H9 (cell line): ENCODE data around the gene TCHH. TPM values are rescaled to one million over a fixed set of nuclear protein-coding genes. Genes with fewer than 3 reads are reported as not detected.
A peak's percentile ranks its signal among the peaks of the same experiment; 100 is the strongest.

Experiments used
- DNase-seq: peaks from one replicate; pipeline ENCODE4 v3.0.0-alpha.2; 2017
- H2AFZ ChIP-seq: one replicate; pipeline ENCODE4 v1.6.1; 2013; ENCODE audit warnings: mild to moderate bottlenecking, low read length, control low read depth, moderate library complexity
- H2AK5ac ChIP-seq: 2 replicates; pipeline ENCODE4 v1.6.1; 2013; ENCODE audit warnings: low read length, control low read depth, mixed read lengths; ENCODE audit not compliant: insufficient read length
- H2BK120ac ChIP-seq: one replicate; pipeline ENCODE4 v1.6.1; 2013; ENCODE audit warnings: low read depth, mild to moderate bottlenecking, low read length, control low read depth, inconsistent platforms; ENCODE audit not compliant: poor library complexity, severe bottlenecking
- H2BK12ac ChIP-seq: 2 replicates; pipeline ENCODE4 v1.6.1; 2013; ENCODE audit warnings: low read length, control low read depth, mixed read lengths, low read depth; ENCODE audit not compliant: insufficient read length
- H2BK15ac ChIP-seq: 2 replicates; pipeline ENCODE4 v1.6.1; 2013; ENCODE audit warnings: low read depth, low read length, control low read depth
- H2BK20ac ChIP-seq: one replicate; pipeline ENCODE4 v1.6.1; 2013; ENCODE audit warnings: low read depth, mild to moderate bottlenecking, low read length, control low read depth, inconsistent platforms; ENCODE audit not compliant: poor library complexity, severe bottlenecking
- H2BK5ac ChIP-seq: 2 replicates; pipeline ENCODE4 v1.6.1; 2013; ENCODE audit warnings: low read length, control low read depth, mixed read lengths; ENCODE audit not compliant: insufficient read length
- H3K14ac ChIP-seq: 2 replicates; pipeline ENCODE4 v1.6.1; 2013; ENCODE audit warnings: low read length, control low read depth; ENCODE audit not compliant: insufficient read depth
- H3K18ac ChIP-seq: 2 replicates; pipeline ENCODE4 v1.6.1; 2013; ENCODE audit warnings: low read depth, mild to moderate bottlenecking, mixed read lengths, low read length, control low read depth; ENCODE audit not compliant: insufficient read length
- H3K23ac ChIP-seq: 2 replicates; pipeline ENCODE4 v1.6.1; 2013; ENCODE audit warnings: low read length, control low read depth, mixed read lengths, low read depth; ENCODE audit not compliant: insufficient read length
- H3K23me2 ChIP-seq: 2 replicates; pipeline ENCODE4 v1.6.1; 2013; ENCODE audit warnings: low read depth, mild to moderate bottlenecking, mixed read lengths, low read length, control low read depth; ENCODE audit not compliant: insufficient read length, poor library complexity, severe bottlenecking
- H3K27ac ChIP-seq: 2 replicates; pipeline ENCODE4 v1.5.1; 2013; ENCODE audit warnings: low read length, control low read depth, mixed read lengths, low read depth; ENCODE audit not compliant: insufficient read length
- H3K27me3 ChIP-seq: 2 replicates; pipeline ENCODE4 v1.6.1; 2013; ENCODE audit warnings: low read length, control low read depth, inconsistent platforms; ENCODE audit not compliant: insufficient read depth
- H3K4ac ChIP-seq: 2 replicates; pipeline ENCODE4 v1.6.1; 2013; ENCODE audit warnings: low read depth, mild to moderate bottlenecking, control low read depth, inconsistent platforms, low read length, moderate library complexity
- H3K4me1 ChIP-seq: 2 replicates; pipeline ENCODE4 v1.6.1; 2013; ENCODE audit warnings: low read length, control low read depth, inconsistent platforms; ENCODE audit not compliant: insufficient read depth
- H3K4me2 ChIP-seq: 2 replicates; pipeline ENCODE4 v1.6.1; 2013; ENCODE audit warnings: low read length, control low read depth, mixed read lengths; ENCODE audit not compliant: insufficient read length, insufficient read depth
- H3K56ac ChIP-seq: 2 replicates; pipeline ENCODE4 v1.6.1; 2013; ENCODE audit warnings: low read depth, mild to moderate bottlenecking, mixed read lengths, low read length, control low read depth; ENCODE audit not compliant: insufficient read length
- H3K79me1 ChIP-seq: 2 replicates; pipeline ENCODE4 v1.6.1; 2013; ENCODE audit warnings: low read depth, mild to moderate bottlenecking, moderate library complexity, low read length, control low read depth, inconsistent platforms; ENCODE audit not compliant: insufficient read depth, poor library complexity, severe bottlenecking
- H3K79me2 ChIP-seq: 2 replicates; pipeline ENCODE4 v1.6.1; 2013; ENCODE audit warnings: low read length, control low read depth, inconsistent platforms; ENCODE audit not compliant: insufficient read depth
- H3K9ac ChIP-seq: 2 replicates; pipeline ENCODE4 v1.6.1; 2013; ENCODE audit warnings: low read length, control low read depth, mixed read lengths; ENCODE audit not compliant: insufficient read length; ENCODE audit errors: extremely low read depth
- H3K9me3 ChIP-seq: one replicate; pipeline ENCODE4 v1.6.1; 2013; ENCODE audit warnings: low read depth, low read length, inconsistent platforms; ENCODE audit not compliant: control insufficient read depth
- H3T11ph ChIP-seq: one replicate; pipeline ENCODE4 v1.6.1; 2013; ENCODE audit warnings: mild to moderate bottlenecking, low read length, control low read depth, inconsistent platforms
- H4K20me1 ChIP-seq: one replicate; pipeline ENCODE4 v1.6.1; 2013; ENCODE audit not compliant: control insufficient read depth, insufficient read length, insufficient read depth
- H4K5ac ChIP-seq: 2 replicates; pipeline ENCODE4 v1.6.1; 2013; ENCODE audit warnings: low read depth, mild to moderate bottlenecking, mixed read lengths, low read length, control low read depth; ENCODE audit not compliant: insufficient read length
- H4K8ac ChIP-seq: replicated peaks from 2 replicates; pipeline ENCODE4 v1.6.1; 2013; ENCODE audit warnings: low read length, control low read depth, mixed read lengths, low read depth; ENCODE audit not compliant: insufficient read length
- H4K91ac ChIP-seq: 2 replicates; pipeline ENCODE4 v1.6.1; 2013; ENCODE audit warnings: low read depth, mild to moderate bottlenecking, moderate library complexity, mixed read lengths, low read length, control low read depth; ENCODE audit not compliant: insufficient read length
- H3K27ac Mint-ChIP-seq, 3 experiments: 2 replicates in 2 of 3; 3 replicates in 1 of 3; pipeline ENCODE4 v1.8.0; 2020 to 2021; ENCODE audit warnings: mixed read lengths in 3 of 3, mild to moderate bottlenecking in 1 of 3, moderate library complexity in 1 of 3
- H3K27me3 Mint-ChIP-seq: 2 replicates; pipeline ENCODE4 v1.8.0; 2021; ENCODE audit warnings: low read depth, mild to moderate bottlenecking, moderate library complexity, mixed read lengths
- H3K36me3 Mint-ChIP-seq, 3 experiments: 2 replicates in 2 of 3; 3 replicates in 1 of 3; pipeline ENCODE4 v1.8.0; 2020 to 2021; ENCODE audit warnings: low read depth in 3 of 3, mixed read lengths in 3 of 3; ENCODE audit not compliant: insufficient read depth in 1 of 3
- H3K4me1 Mint-ChIP-seq, 2 experiments: 2 replicates each; pipeline ENCODE4 v1.8.0; 2020; ENCODE audit warnings: mixed read lengths in 2 of 2
- H3K4me3 Mint-ChIP-seq, 2 experiments: 2 replicates in 1 of 2; 3 replicates in 1 of 2; pipeline ENCODE4 v1.8.0; 2020 to 2021; ENCODE audit warnings: mild to moderate bottlenecking in 2 of 2, mixed read lengths in 2 of 2, moderate library complexity in 1 of 2
- H3K9me3 Mint-ChIP-seq, 2 experiments: 2 replicates in 1 of 2; 3 replicates in 1 of 2; pipeline ENCODE4 v1.8.0; 2020; ENCODE audit warnings: mild to moderate bottlenecking in 2 of 2, mixed read lengths in 2 of 2, moderate library complexity in 1 of 2
- WGBS: extraction: QIAGEN DNeasy Blood & Tissue Kit; methylation state at CpG from one replicate; pipeline ENCODE4 v1.1.7; 2013; ENCODE audit warnings: missing lambda C conversion rate, low lambda C conversion rate, mixed read lengths; ENCODE audit not compliant: insufficient read length; ENCODE audit errors: extremely low coverage; 5-methylcytosine and 5-hydroxymethylcytosine counted together
- total RNA-seq: library from RNA; stranded (reverse); gene quantifications from 2 replicates; pipeline ENCODE4 v1.2.1, GENCODE V29; 2021
- TF ChIP-seq, protein P1 (sequence below): fragments of 200-600 bp; sonication (generic); conservative IDR thresholded peaks from 3 replicates; pipeline ENCODE4 v1.8.0; 2021; ENCODE audit warnings: antibody characterized with exemption, mild to moderate bottlenecking

TCHH gene
- total RNA-seq, 1 experiment from 2014 or later = not detected

DNA sequence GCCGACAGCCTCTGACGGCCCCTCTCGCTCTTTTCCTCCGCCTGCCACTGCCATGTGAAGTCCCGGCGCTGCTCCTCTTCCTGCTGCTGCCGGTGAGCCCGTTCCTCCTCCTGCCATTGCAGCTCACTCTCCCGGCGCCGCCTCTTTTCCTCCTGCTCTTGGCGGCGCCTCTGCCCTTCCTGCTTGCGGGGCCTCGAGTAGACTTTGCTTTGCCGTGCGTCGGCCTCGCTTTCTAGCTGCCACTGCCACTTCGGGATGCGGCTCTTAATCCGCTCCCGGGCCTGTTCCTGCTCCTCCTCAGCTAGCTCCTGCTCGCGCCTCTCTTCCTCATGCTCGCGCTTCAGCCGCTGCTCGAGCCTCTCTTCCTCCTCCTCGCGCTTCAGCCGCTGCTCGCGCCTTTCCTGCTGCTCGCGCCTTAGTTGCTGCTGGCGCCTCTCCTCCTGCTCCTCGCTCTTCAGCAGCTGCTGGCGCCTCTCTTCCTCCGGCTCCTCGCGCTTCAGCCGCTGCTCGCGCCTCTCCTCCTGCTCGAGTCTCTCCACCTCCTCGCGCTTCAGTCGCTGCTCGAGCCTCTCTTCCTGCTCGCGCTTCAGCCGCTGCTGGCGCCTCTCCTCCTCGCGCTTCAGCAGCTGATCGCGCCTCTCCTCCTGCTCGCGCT lies 4.3 kb downstream of the TCHH start:
- Mint-ChIP-seq H3K27me3 (no peaks in the 10 kb centered on the region; the same call in 1 of the 2 replicates), H3K36me3 (peaks cover 0 to 12% (median 3%) of the 10 kb centered on the region in 3 experiments; a peak in 4 of 7 replicates), H3K27ac (no peak overlapping the region), H3K4me1 (no peaks in the 10 kb centered on the region), H3K4me3 (no peak overlapping the region), H3K9me3 (peaks cover 12 to 18% of the 10 kb centered on the region in 2 experiments)
- H3K23me2 ChIP-seq = peaks cover 3% of the 10 kb centered on the region
- no peaks in the 10 kb centered on the region for H3K79me2 ChIP-seq
- H4K8ac ChIP-seq = no peak overlapping the region
- no peak overlapping the region for H2BK12ac ChIP-seq
- no peak overlapping the region for H3K4ac ChIP-seq
- no peak overlapping the region for H4K5ac ChIP-seq
- H3K4me1 ChIP-seq = no peaks in the 10 kb centered on the region
- H2BK5ac ChIP-seq = no peak overlapping the region
- no peaks in the 10 kb centered on the region for H3K79me1 ChIP-seq
- peak overlapping the region; percentile 18 for H3K4me2 ChIP-seq
- H2BK20ac ChIP-seq = no peak overlapping the region
- no peak overlapping the region for H4K91ac ChIP-seq
- DNase-seq = peak; percentile 70
- H2BK120ac ChIP-seq = no peak overlapping the region
- H3K14ac ChIP-seq = peak overlapping the region; percentile 62; the same call in 1 of the 2 replicates
- no peak overlapping the region for H3T11ph ChIP-seq
- TF ChIP-seq, protein P1, sequence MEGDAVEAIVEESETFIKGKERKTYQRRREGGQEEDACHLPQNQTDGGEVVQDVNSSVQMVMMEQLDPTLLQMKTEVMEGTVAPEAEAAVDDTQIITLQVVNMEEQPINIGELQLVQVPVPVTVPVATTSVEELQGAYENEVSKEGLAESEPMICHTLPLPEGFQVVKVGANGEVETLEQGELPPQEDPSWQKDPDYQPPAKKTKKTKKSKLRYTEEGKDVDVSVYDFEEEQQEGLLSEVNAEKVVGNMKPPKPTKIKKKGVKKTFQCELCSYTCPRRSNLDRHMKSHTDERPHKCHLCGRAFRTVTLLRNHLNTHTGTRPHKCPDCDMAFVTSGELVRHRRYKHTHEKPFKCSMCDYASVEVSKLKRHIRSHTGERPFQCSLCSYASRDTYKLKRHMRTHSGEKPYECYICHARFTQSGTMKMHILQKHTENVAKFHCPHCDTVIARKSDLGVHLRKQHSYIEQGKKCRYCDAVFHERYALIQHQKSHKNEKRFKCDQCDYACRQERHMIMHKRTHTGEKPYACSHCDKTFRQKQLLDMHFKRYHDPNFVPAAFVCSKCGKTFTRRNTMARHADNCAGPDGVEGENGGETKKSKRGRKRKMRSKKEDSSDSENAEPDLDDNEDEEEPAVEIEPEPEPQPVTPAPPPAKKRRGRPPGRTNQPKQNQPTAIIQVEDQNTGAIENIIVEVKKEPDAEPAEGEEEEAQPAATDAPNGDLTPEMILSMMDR = no peak
- H2BK15ac ChIP-seq = no peak overlapping the region
- no CpG with 5 or more reads among the region's 60 CpGs for WGBS
- no peak overlapping the region for H3K23ac ChIP-seq
- H3K9me3 ChIP-seq = no peaks in the 10 kb centered on the region
- peak overlapping the region; percentile 51 for H3K18ac ChIP-seq
- no peak overlapping the region for H3K9ac ChIP-seq
- H3K56ac ChIP-seq = no peak overlapping the region
- H2AK5ac ChIP-seq = no peak overlapping the region
- H4K20me1 ChIP-seq = no peaks in the 10 kb centered on the region
- peaks cover 68% of the 10 kb centered on the region for H3K27me3 ChIP-seq
- no peak overlapping the region for H2AFZ ChIP-seq
- H3K27ac ChIP-seq = no peak overlapping the region
